ENCODE data around the gene HGS. TPM values are rescaled to one million over a fixed set of nuclear protein-coding genes. Genes with fewer than 3 reads are reported as not detected.

Gene HGS
- total and polyA plus RNA-seq, 2 of the 13 experiments (the other 11 are each of a cell fraction or from before 2014, with no cell fraction given), result 73.3 to 78.1 TPM

GRCh38 chr17:81659038-81659437 lies 24.8 kb upstream of the HGS start (continued):
- TF ChIP-seq NCOA1 (CRISPR knock-in tag; IDR thresholded peaks at IDR 0.05), result 0 out of 2 replicates have a peak, but pooled peaks have one; percentile 23
- peak; percentile 76 for TF ChIP-seq PAXIP1 (CRISPR knock-in tag; conservative IDR thresholded peaks at IDR 0.05)
- no peak for TF ChIP-seq ZBTB20 (CRISPR knock-in tag; IDR thresholded peaks at IDR 0.05; ENCODE audit: borderline replicate concordance, low read depth)
- no peak for TF ChIP-seq LCORL (IDR thresholded peaks at IDR 0.05)
- TF ChIP-seq LCORL (CRISPR knock-in tag; IDR thresholded peaks at IDR 0.05), result peak; percentile 78; the same call in 1 of the 2 replicates
- TF ChIP-seq HOMEZ (CRISPR knock-in tag; IDR thresholded peaks at IDR 0.05; ENCODE audit: low read depth), result 0 out of 2 replicates have a peak, but pooled peaks have one; percentile 21
- TF ChIP-seq PHF21A (CRISPR knock-in tag; IDR thresholded peaks at IDR 0.05), result peak; percentile 41; the same call in 1 of the 2 replicates
- peak; percentile 67 for TF ChIP-seq TBL1XR1 (IDR thresholded peaks at IDR 0.05; ENCODE audit: borderline replicate concordance, low read length, partially characterized antibody)
- TF ChIP-seq TAF1 (CRISPR knock-in tag; IDR thresholded peaks at IDR 0.05), result no peak
- peak in 1 of 2 experiments; percentile 12; a peak in 1 of 4 replicates for TF ChIP-seq EP300 (IDR thresholded peaks at IDR 0.05; ENCODE audit: low read depth in 2 of 2, low read length in 2 of 2)
- TF ChIP-seq EP300 (CRISPR knock-in tag; IDR thresholded peaks at IDR 0.05; ENCODE audit: borderline replicate concordance), result no peak
- TF ChIP-seq ETV6 (CRISPR knock-in tag; conservative IDR thresholded peaks at IDR 0.05), result no peak
- TF ChIP-seq MEF2D (CRISPR knock-in tag; IDR thresholded peaks at IDR 0.05), result peak; percentile 87
- peak; percentile 55 for TF ChIP-seq PPARG (CRISPR knock-in tag; conservative IDR thresholded peaks at IDR 0.05)
- peak; percentile 62 for TF ChIP-seq RARA (CRISPR knock-in tag; IDR thresholded peaks at IDR 0.05)
- 0 out of 2 replicates have a peak, but pooled peaks have one; percentile 33 for TF ChIP-seq MEIS1 (CRISPR knock-in tag; IDR thresholded peaks at IDR 0.05; ENCODE audit: borderline replicate concordance)
- no peak for TF ChIP-seq BHLHE40 (IDR thresholded peaks at IDR 0.05; ENCODE audit: low read length)
- TF ChIP-seq MIXL1 (CRISPR knock-in tag; IDR thresholded peaks at IDR 0.05), result peak; percentile 45; the same call in 1 of the 2 replicates
- TF ChIP-seq MED1 (CRISPR knock-in tag; IDR thresholded peaks at IDR 0.05), result 0 out of 2 replicates have a peak, but pooled peaks have one; percentile 13
